HG02852 (cell line): Measurements from ENCODE around the gene MLX.

Experiments used
- ATAC-seq: cut with Tn5 transposase; IDR thresholded peaks from one replicate; pipeline ENCODE4 v1.9.1; 2021; ENCODE audit warnings: mild to moderate bottlenecking, moderate library complexity; ENCODE audit not compliant: unreplicated experiment

Gene MLX

GRCh38 chr17:42566883-42567573, at the start of gene MLX:
MLX (plus strand) TSS chr17:42567100; CDS start chr17:42567125, 25 bp downstream.
- peak; percentile 50 for ATAC-seq

GRCh38 chr17:42517516-42517915, 49.4 kb upstream of the MLX start:
- ATAC-seq: no peak

- ATAC-seq: no peak
Observed at GRCh38 chr17:42518046-42518754, 48.7 kb upstream of the MLX start.

GRCh38 chr17:42518755-42519545, 48.0 kb upstream of the MLX start:
- ATAC-seq: no peak

- ATAC-seq: no peak
Observed at GRCh38 chr17:42519546-42520491, 47.1 kb upstream of the MLX start.

GRCh38 chr17:42520540-42520951, 46.4 kb upstream of the MLX start:
- no peak for ATAC-seq

GRCh38 chr17:42521036-42521435, 45.9 kb upstream of the MLX start:
- no peak for ATAC-seq

GRCh38 chr17:42521666-42522262, 45.1 kb upstream of the MLX start:
- no peak for ATAC-seq

GRCh38 chr17:42522263-42522790, 44.6 kb upstream of the MLX start:
- ATAC-seq: no peak

GRCh38 chr17:42522798-42523278, 44.1 kb upstream of the MLX start:
- ATAC-seq: no peak

- no peak for ATAC-seq
Observed at GRCh38 chr17:42525221-42525620, 41.7 kb upstream of the MLX start.

GRCh38 chr17:42526031-42526444, 40.9 kb upstream of the MLX start:
- no peak for ATAC-seq

- no peak for ATAC-seq
Observed at GRCh38 chr17:42527932-42528331, 39.0 kb upstream of the MLX start.

- ATAC-seq: no peak
Observed at GRCh38 chr17:42529061-42529460, 37.8 kb upstream of the MLX start.

GRCh38 chr17:42530952-42531454, 35.9 kb upstream of the MLX start:
- ATAC-seq: no peak

GRCh38 chr17:42531455-42532354, 35.2 kb upstream of the MLX start:
- ATAC-seq: no peak

GRCh38 chr17:42535155-42536047, 31.5 kb upstream of the MLX start:
- ATAC-seq: peak; percentile 1

GRCh38 chr17:42536048-42536371, 30.9 kb upstream of the MLX start, which contains the start of gene NAGLU:
NAGLU (plus strand) TSS chr17:42536241; CDS start chr17:42536273, 32 bp downstream.
- ATAC-seq: peak; percentile 85
